NCI-H524 treated with DMSO at 0.1 percent for 48 hours (cell line): ENCODE data around the gene SECTM1.
"Not testable (repeated sequence)": the region's sequence is repeated elsewhere in the genome, so short reads cannot be mapped to it uniquely, and the experiment has no call there.

ENCODE experiments used
- DNase-seq: peaks from one replicate; lab custom pipeline; 2025; lab: John Stamatoyannopoulos, UW

Gene SECTM1

DNA sequence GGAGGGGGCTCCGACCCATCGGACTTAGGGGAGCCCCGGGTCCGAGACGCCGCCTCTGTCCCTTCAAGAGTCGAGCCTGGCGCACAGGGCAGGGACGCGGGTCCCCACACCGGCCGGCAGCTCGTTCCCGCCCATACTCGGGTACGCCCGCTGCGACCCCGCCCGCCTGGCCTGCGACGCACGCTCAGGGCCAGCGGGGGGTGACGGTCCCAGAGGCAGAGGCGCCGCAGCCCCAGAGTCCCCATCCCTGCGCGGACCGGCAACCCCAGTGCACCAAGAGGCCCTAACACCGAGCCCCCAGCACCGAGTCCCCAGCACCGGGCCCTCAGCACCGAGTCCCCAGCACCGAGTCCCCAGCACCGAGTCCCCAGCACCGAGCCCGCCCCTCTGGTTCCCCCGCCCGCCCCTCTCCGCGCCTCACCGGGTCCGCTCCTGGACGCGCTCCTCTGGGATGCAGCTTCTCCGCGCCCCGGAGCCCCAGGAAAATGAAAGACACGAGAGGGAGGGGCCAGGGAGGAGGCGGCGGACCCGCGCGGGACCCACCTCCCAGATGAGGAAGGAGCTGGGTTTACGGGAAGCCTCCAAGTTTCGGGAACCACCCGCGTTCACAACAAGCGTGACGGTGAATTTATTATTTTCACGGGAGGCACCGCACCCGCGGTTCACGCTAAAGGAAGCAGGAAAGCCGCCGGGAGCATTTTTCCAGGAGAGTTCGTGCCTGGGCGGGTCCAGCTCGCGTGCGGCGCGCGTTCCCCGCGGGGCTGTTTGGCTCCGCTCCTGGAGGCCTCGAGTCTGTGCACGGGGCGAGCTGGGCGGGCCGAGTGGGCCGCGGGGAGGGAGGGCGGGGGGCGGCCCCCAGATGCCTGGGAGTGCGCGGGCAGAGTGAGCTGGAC is at the start of gene SECTM1:
TSS of gene SECTM1 (minus strand) at position 488 of the 893 bp plus-strand sequence. CDS start 6,526 bp downstream, outside the sequence.
- no peak for DNase-seq

DNA sequence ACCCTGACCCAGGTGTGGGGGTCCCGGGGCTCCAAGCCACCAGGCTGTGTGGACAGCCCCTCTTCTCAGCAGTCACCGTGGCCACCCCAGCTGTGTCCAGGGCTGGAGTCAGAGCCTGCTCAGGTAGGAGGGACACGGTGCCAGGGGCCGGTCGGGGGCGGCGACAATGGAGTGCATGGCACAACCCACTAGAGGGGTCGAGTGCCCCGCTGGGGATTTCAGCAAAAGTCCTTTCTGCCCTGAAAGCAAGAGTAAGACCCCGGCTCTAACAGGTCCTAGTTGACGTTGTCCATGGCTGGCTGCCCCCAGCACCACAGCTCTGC is 49.3 kb upstream of the SECTM1 start:
- no peak for DNase-seq

DNA sequence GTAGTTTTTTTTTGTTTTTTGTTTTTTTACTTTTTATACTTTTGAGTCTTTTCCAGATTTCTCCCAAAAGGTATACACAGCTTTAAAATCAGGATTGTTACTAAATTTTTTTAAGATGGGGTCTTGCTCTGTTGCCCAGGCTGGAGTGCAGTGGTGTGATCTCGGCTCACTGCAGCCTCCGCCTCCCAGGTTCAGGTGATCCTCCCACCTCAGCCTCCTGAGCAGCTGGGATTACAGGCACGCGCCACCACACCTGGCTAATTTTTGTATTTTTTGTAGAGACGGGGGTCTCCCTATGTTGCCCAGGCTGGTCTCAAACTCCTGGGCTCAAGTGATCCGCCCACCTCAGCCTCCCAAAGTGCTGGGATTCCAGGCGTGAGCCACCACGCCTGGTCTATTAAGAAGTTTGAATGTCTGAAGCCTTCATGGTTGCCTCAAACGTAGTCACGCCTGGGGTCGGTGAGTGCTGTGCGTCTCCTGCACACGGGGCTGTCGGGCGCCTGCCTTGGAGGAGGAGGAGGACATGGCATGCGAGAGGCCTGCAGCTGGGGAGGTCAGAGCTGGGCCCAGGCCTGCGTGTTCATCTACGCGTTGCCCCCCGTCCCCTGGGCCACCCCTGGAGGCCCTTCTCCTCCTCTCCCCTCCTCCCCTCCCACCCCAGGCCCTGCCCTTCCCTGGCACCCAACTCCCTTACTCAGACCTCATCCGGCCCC is 48.8 kb upstream of the SECTM1 start:
- DNase-seq, result not testable (repeated sequence)

DNA sequence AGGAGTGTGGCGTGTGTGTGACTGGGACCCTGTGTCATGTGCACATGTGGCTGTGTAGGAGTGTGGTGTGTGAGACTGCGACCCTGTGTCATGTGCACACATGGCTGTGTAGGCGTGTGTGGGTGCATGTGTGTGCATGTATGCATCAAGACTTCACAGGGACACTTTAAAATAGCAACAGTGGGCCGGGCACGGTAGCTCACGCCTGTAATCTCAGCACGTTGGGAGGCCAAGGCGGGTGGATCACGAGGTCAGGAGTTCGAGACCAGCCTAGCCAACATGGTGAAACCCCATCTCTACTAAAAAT is 48.1 kb upstream of the SECTM1 start:
- DNase-seq, result not testable (repeated sequence)

DNA sequence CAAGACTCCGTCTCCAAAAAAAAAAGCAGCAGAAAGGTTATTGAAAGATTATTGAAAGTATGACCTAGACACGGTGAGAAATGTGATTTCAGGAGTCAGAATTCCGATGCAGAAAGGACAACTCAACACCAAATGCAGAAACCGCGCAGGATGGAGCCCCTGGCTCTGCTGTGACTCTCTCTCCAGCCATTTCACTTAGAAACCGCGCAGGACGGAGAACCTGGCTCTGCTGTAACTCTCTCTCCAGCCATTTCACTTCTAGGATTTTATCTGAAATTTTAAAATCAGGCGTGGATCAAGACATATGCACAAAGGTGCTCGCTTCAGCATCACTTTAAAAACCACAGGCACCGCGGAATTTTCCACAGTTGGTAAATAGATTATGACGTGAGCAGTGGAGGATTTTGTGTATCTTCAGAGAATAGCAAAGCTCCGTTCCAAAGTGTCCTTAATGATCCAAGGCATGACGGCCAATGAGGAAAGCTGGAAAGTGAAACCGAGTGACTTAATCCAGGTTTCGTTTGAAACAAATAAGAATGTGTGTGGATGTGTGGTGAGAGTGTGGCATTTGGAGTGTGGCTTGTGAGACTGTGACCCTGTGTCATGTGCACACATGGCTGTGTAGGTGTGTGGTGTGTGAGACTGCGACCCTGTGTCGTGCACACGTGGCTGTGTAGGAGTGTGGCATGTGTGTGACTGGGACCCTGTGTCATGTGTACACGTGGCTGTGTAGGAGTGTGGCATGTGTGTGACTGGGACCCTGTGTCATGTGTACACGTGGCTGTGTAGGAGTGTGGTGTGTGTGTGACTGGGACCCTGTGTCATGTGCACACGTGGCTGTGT is 47.5 kb upstream of the SECTM1 start:
- no peak for DNase-seq

DNA sequence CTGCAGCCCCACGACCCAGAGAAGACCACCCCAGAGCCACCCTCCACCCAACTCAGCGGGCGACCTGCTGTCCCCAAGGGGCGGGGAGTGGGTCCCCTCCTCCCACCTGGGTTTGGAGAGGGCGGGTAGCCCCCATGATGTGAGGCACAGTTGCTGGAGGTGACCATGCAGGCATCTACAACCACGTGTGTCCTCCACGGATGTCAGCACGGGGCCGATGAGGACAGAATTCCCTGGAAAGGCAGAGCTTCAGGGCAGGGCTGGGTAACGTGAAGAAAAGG is 45.1 kb upstream of the SECTM1 start:
- DNase-seq, result no peak

DNA sequence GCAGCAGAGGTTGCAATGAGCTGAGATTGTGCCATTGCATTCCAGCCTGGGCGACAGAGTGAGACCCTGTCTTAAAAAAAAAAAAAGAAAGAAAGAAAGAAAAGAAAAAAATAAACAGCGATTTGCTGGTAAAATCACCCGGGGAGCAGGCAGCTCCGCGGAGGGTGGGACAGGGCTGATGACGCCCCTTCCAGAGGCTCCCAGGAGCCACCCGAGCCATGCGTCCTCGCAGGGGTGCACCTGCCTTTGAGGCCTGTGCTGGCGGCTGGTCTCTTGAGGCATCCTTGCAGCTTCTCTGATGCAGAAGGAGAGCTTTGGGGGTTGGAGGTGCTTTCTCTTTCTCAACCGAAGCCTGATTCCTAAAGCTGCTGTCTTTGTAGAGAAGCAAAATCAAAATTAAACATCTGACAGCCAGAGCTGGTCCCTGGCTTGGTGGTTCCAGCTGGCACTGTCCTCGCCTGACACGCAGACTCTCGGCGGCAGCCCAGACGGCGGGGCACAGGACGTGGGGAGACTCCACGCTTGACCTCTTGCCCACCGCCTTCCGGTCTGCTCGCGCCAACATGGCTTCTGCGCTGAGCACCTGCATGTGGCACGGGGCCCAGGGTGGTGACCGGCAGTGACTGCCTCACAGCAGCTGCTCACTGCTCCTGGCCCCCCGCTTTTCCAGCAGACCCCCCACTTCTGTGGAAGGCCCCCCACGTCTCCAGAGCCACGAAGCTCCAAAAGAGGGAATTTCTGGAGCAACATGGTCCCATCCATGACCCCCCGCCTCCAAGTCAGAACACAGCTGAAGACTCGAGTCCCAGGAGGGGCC is 44.6 kb upstream of the SECTM1 start:
- DNase-seq, result no peak

DNA sequence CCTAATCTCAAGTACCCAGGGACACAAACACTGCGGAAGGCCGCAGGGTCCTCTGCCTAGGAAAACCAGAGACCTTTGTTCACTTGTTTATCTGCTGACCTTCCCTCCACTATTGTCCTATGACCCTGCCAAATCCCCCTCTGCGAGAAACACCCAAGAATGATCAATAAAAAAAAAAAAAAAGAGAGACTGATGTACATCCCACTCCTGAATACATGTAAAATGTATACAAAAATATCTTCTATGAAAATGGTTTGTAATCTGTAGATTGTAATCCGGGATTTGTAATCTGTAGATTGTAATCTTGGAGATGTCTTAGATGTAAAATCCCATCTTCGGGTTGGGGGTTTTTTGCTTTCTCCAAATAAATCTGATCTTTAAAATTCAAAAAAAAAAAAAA is 43.7 kb upstream of the SECTM1 start:
- DNase-seq, result not testable (repeated sequence)

DNA sequence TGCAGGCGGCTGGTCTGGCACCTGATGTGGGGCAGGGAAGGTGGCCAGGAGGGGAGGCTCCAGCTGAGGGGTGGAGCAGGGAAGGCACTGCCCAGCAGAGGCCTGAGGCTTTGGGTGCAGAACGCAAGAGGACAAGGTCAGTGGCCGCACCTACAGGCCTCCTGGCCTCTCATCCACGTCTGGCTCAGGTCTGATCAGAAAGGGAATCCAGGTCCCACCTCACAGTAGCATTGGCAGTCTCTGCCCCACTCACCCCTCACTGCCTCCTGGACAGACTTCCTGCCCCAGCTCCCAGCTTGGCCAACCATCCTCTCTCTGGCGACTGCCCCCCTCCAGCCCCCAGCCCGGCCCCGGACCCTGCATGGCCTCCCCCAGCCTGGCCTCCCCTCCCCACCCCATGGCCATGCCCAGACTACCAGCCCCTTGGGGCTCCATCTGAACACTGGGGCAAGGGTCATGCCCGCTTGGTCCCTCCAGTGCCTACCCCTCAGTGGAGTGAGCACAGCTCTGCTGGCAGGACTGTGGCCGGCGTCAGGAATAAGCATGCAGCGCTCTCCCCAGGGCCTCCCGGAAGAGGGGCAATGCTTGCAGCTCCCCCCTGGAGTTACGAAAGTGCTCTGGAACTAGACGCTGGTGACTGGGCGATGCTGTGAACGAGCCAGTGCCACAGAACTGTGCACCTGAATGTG is 42.6 kb upstream of the SECTM1 start:
- no peak for DNase-seq

DNA sequence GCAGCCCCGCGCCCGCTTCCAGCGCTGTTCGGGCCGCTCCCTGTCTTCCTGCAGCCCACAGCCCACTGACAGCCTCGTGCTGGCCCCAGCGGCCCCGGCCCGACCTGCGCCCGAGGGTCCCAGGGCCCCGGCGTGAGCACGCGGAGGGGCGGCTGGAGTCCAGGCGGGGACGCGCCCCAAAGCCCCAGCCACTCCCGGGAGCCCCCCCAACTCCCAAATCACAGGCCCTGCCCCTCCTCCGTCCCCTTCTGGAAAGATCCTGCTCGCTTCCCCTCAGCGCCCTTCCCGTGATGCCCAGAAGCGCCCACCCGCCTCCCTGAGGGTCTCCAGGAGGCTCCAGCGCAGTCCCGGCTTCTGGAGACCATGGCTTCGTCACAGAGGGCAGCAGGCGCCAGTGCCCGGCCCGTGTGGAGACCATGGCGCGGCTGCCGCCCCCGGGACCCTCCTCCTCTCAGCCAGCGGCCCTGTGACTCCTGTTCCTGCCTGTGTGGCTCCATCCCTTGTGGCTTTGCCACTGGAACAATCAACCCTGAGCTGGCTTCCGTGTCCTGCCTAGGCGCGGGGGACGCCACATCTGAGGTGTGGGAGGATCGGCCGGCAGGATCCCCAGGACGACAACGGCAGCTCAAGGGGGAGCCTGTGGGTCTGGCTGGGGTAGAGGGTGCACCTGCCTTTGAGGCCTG is 41.9 kb upstream of the SECTM1 start:
- DNase-seq, result no peak

DNA sequence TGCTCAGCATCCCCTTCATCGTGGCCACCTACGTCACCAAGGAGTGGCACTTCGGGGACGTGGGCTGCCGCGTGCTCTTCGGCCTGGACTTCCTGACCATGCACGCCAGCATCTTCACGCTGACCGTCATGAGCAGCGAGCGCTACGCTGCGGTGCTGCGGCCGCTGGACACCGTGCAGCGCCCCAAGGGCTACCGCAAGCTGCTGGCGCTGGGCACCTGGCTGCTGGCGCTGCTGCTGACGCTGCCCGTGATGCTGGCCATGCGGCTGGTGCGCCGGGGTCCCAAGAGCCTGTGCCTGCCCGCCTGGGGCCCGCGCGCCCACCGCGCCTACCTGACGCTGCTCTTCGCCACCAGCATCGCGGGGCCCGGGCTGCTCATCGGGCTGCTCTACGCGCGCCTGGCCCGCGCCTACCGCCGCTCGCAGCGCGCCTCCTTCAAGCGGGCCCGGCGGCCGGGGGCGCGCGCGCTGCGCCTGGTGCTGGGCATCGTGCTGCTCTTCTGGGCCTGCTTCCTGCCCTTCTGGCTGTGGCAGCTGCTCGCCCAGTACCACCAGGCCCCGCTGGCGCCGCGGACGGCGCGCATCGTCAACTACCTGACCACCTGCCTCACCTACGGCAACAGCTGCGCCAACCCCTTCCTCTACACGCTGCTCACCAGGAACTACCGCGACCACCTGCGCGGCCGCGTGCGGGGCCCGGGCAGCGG is 41.2 kb upstream of the SECTM1 start:
- DNase-seq, result no peak

DNA sequence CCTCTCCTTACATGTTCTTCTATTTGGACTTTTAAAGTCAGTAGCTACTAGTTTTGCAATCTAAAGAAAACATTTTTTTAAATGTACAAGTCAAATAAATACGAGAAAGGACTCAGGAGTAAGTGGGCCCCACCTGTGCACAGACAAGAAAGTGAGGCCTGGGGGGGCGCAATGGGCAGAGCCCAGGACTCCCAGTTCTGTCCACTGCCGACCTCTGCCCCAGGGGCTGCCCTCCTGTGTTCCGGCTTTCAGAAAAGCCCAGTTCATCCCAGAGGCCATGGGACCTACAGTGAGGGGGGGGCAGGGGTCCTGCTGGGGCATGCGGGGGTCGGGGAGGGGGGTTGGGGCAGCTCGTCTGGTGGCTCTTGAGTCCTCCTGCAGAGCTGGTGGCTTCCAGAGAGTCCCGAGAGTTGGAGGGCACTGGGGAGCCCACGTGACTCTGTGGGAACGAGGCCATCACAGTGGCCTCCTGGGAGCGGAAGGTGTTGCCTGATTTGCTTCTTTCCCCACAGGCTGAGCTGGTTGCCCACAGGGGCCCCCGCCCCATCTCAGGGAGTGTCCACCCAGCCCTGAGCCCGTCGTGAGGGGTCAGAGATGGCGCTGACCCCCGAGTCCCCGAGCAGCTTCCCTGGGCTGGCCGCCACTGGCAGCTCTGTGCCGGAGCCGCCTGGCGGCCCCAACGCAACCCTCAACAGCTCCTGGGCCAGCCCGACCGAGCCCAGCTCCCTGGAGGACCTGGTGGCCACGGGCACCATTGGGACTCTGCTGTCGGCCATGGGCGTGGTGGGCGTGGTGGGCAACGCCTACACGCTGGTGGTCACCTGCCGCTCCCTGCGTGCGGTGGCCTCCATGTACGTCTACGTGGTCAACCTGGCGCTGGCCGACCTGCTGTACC is 40.4 kb upstream of the SECTM1 start:
- DNase-seq, result no peak

DNA sequence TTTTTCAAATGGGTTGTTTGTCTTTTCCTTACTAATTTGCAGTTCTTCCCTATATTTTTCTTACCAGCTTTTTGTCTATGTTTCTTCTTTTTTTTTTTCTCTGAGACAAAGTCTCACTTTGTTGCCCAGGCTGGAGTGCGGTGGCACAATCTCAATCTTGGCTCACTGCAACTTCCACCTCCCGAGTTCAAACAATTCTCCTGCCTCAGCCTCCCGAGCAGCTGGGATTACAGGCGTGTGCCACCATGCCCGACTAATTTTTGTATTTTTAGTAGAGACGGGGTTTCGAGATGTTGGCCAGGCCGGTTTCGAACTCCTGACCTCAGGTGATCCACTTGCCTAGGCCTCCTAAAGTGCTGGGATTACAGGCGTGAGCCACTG is 39.5 kb upstream of the SECTM1 start:
- DNase-seq, result not testable (repeated sequence)

DNA sequence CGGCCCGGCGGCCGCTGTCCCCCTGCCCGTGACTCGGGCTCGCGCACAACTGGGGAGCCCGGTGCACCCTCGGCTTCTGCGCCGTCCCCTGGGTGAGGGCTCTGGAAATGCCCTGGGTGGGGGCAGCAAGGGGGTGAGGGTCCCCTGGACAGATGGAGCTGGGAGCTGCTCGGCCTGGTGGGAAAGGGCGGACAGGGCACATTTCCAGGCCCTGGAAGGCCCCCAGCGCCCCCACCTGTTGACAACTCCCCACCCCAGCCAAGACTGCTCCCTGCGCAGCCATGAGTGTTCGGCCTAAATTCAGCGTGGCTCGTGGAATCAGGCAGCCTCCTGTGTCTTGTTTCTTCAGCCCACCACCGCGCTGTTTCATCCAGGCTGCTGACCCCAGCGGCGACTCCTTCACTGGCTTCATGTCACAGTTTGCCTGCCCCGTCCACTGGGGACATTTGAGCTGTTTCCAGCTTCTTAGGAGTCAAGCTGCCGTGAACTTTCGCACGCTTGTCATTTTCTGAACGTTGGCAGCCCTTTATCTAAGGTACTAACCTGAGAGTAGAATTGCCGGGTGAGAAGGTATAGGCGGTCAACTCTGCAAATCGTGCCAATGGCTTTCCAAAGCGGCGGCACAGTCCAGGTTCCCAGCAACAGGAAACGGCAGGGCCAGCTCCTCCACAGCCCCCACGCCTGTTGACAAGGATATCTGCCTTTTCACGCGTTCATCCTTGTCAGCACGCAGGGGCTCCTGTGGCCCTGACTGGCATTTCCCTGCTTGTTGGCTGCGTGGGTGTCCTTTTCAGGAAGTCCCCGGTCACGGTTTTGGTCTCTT is 38.9 kb upstream of the SECTM1 start:
- no peak for DNase-seq

DNA sequence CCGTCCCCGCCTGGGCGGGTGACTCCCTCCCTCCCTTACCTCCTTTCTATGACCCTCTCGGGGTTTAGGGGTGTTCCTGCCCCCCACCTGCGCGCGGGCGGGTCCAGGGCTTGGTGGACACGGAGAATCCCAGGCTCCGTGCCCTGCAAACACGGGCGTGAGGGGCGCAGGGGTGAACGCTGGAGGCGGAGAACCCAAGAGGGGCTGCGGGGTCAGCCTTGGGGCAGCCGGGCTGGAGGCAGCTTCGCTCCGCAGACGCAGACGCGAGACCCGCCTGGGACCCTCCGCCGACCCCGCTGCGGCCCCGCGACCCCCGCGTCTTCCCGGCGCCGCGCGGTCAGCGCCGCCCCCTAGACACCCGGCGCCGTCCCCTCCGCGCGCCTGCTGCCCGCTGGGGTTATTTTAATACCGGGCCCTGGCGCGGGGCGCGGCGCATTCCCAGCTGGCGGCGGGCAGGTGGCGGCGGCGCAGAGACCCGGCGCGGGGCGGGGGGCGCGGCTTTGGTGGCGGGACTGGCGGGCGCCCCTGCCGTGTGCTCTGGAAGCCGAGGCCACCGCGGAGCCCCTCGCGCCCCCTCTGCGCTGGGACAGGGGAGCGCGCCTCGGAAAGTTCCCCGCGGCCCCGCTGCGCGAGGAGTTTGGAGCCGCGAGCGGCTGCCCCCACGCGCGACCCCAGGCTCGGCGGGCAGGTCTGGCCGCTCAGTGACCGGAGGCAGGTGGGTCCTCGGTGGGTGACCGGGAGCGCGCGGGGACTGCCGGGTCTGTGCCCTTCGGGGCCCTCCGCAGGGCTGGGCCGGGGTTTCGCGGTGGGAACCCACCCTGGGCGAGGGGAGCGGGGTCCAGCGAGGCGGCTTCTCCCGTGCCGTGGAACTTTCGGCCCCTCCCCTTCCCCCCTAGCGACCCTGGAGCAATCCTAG is 38.0 kb upstream of the SECTM1 start, which contains the start of gene UTS2R:
TSS of gene UTS2R (plus strand) at position 433 of the 916 bp plus-strand sequence. CDS start 2,560 bp downstream, outside the sequence.
- no peak for DNase-seq

DNA sequence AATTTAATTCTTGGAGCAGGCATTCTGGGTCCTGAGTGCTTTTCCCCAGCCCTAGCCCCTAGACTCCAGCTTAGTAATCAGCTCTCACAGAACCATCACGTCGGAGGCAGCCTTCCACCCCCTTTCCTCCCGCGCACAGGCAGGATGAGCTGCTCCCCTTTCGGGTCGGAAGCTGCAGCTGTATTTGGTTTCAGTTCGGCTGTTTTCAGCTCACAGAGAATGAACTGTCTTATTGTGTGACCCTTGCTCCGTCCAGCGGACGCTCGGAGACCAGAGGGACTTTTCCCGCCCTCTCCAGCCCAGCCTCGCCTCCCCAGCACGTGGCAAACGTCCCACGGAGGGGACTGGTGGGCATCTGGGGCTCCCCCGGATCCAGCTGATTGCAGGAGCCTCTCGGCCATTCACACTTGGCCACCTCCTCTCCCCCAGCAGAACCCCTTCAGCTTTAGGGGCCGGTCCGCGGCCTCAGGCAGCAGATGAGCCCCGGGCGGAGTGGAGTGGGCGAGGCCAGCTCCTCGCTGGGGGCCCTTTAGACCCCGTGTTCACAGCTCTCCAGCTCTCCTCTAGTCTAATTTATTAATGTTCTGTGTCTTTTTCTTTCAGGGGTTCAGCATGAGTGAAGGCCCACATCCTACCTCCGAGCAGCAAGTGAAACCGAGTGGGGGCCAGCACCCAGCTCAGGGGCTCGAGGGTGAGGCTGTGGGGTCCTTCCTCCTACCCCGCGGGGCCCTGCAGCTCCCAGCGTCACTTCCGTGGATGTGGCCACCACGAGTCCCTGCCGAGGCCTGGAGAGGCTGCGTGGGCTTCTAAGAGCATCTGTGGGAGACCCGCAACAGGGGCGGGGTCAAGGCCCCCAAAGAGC is 37.1 kb upstream of the SECTM1 start:
- no peak for DNase-seq
